HG03060 (cell line): ENCODE data around the gene TCL1B.

Experiments used
- ATAC-seq: cut with Tn5 transposase; IDR thresholded peaks from one replicate; pipeline ENCODE4 v1.9.1; 2021; ENCODE audit warnings: low read depth, moderate number of reproducible peaks; ENCODE audit not compliant: unreplicated experiment

The TCL1B gene, protein sequence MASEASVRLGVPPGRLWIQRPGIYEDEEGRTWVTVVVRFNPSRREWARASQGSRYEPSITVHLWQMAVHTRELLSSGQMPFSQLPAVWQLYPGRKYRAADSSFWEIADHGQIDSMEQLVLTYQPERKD

DNA sequence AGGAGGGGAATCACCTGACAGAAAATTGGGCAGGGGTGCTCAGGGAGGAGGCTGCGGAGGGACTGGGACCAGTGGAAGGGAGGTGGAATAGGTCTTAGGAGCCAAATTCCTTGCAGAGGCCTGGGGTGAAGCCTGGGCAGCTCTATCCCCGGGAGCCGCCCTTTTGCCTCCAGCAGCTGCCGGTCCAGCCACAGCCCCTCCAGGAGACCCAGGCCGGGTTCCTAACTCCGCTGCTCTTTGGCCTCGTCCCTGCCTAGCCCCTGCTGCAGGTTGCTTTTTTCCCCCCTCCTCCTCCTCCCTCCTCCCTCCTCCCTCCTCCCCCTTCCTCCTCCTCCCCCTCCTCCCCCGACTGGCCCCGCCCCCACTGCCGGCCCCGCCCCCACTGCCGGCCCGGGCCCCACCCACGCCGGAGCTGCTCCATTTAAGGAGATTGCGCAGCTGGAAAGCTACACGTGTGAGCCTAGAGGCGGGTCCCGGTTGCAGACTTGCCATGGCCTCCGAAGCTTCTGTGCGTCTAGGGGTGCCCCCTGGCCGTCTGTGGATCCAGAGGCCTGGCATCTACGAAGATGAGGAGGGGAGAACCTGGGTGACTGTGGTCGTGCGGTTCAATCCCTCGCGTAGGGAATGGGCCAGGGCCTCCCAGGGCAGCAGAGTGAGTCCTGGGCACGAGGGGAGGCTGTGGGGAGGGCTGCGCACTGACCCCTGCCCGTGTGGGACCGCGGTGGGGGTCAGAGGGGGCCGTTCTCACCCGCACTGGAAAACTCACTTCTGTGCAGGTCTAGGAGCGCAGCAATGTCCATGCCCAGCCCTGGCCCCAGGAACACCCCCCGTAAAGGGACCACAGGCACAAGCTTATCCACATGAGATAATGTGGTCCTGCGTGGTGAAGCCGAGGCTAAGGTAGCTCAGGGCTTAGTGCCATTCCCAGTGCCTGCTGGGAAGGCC lies at the start of gene TCL1B:
Gene TCL1B (plus strand): TSS at position 449 of the 945 bp plus-strand sequence. CDS start 42 bp downstream, at position 491.
- ATAC-seq, result no peak

DNA sequence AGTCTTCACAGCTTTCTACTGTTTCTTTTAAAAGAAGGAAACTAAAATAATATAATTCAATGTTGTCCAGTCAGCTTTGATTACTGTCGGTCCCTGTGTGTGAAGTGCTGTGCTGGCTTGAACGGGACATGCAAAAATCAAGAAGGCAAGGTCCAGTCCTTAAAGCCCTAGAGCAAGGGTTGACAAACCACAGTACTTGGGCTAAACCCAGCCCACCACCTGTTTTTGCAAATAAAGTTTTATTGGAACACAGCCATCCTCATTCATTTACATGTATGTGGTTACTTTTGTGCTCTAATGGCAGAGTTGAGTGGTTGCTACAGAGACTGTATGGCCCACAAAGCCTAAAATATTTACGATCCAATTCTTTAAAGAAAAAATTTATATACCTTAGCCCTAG lies 41.2 kb upstream of the TCL1B start:
- no peak for ATAC-seq

DNA sequence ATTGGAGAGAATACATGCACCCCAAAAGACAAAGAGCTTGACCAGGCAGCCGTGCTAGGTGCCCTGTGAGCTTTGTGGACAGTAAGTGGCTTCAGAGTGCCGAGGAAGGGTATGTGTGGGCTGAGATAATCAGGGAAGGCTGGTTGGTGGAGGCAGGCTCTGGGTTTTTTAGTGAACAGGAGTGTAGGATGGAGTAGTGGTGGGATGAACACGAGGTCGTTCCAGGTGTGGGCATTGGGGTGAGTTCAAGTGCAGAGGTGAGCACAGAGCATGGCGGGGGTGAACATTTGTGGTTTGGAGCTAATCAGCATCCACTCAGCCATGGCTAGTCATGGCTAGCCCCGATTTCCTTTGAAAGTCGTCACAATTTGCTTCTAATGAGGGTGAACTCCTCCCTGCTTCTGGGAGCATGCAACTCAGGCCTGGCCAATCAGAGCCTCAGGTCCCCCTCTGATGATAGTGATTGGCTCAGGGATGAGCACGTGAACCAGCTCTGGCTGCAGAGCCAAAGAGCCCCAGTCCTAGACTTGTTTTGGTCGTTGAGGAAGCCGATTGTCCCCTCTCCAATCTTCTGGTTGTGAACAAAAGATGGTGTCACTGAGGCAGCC lies 40.7 kb upstream of the TCL1B start:
- ATAC-seq, result no peak

DNA sequence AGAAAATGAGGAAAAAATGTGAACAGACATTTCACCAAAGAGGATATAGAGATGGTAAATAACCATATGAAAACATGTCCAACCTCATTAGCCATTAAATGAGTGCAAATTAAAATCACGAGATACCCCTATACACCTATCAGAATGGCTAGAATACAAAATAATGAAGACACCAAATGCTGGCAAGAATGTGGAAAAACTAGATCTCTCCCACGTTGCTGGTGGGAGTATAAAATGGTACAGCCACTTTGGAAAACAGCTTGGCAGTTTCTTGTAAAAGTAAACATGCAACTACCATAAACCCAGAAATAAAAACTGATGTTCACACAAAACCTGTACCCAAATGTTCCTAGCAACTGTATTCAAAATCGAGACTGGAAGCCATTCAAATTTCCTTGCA lies 38.3 kb upstream of the TCL1B start:
- ATAC-seq, result no peak

DNA sequence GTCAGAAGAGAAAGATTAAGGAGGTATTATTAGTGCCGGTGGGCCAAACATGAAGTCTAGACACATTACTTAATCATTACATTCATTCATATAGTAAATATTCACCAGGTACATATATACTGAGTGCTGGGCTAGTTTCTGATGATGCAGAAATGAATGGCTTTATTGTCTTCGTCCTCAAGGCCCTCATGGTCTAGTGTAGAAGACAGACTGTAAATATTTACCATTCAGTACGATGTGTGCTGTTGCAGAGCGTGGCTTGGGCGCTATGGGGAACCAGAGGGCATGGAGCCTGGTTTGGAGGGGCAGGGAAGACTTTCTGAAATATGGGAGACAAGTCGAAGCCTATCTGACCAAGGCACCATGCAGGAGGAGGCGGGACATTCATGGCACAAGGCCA lies 37.0 kb upstream of the TCL1B start:
- ATAC-seq, result no peak

DNA sequence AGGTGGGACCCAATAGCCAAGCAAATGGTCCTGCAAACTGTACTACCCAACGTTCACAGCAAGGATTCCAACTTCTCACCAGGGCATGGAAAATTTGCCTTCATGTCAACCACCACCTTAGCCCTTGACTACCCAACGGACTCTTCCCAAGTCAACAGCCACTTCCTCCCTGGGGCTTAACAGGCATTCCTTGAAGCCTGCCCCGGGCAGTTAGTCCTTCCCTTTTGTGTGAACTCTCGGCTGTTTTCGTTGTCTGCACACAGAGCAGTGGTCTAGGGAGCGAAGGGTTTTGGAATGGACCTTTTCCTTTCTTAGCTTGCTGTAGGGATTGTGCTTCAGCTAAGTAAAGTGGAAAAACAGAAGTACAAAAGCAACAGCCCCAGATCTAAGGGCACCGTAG lies 35.2 kb upstream of the TCL1B start:
- no peak for ATAC-seq

DNA sequence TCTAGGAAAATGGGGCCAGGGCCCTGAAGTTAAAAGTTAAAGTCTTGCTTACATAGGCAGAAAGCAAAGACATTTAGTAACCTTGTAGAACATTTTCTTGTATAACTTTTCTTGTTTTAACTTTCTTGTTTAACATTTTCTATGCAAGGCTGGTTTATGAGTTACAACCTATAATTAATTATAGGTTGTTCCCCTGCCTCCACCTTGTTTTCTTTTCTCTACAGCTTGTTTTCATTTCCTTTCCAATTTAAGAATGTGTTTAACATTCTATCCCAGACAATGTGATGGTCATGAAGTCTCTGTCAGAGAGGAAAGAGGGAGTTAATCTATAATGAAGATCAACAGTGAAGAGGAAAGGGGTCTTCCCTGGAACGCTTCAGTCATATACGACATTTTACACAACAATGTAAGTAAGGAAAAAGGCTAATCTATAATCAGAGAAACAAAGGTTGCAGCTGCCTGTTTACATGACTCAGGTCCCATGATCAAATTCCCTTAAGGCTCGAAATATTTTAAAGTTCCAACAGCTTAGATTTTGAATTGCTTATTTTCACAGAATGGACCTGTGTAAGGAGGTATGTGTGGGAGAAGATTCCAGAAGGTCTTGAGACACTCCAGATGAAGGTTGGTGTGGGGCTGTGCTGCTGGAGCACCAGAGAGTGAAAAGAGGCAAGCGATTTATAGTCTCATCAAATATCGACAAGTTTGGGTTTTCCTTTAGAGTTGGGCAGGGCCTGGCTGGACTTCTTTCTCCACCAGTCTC lies 34.2 kb upstream of the TCL1B start:
- ATAC-seq, result no peak

DNA sequence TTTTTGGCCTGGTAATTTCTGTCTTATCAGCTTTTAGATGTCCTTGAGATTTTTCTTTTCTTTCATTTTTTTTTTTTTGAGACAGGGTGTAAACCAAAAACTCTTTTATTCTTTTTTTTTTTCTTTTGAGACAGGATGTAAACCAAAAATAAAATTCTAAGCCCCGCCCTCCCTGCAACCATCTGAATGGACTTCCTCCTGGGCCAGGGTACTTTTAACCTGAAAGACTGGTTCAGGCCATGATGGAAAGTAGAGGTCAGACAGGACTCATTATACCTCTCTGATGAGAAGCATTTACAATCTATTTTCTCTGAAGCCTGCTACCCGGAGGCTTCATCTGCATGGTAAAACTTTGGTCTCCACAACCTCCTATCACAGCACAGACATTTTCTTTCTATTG lies 33.5 kb upstream of the TCL1B start:
- ATAC-seq, result no peak

DNA sequence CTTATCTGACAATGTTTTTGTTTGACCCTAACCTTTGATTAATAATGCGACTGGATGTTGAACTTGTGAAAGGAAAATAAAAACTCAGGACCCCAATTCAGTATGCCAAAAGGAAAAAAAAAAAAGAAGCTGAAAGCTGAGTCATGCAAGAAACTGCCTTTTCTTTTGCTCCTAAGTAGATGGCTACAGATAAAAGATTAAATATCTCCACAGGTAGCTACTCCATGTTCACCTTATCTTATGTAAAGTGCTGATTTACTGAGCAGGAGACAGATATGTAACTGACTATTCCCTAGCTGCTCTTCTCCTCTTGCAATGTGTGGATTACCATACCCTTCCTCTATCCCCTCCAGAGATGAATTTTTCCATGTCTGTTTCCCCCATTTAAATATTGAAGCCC lies 30.8 kb upstream of the TCL1B start:
- ATAC-seq, result no peak

DNA sequence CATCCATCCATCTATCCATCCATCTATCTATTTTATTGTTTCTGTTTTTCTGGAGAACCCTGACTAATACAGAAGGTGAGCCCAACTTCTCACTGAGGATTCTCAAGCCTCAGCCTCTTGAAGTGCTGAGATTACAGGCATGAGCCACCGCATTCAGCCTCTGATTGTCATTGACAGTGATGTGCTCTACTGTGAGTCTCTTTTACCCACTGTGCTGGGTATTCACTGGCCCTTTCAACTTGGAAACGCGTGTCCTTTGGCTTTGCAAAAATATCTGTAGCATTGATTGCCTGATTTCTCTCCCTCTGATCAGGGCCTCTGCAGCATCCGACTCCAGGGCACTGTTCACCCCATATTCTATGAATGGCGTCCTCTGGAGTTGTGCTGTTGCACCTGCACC lies 29.6 kb upstream of the TCL1B start:
- no peak for ATAC-seq

DNA sequence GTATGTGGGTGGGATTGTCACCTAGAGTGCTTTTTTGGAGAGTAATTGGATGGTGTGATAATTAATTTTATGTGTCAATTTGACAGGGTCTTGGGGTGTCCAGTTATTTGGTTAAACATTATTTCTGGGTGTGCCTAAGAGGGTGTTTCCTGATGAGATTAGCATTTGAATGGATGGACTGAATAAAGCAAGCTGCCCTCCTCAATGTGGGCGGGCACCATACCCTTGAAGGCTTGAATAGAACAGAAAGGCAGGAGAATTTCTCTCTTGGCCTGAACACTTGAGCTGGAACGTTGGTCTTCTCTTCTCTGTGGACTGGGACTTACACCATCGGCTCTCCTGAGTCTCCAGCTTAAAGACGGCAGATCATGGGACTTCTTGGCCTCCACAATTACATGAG lies 28.8 kb upstream of the TCL1B start:
- no peak for ATAC-seq

DNA sequence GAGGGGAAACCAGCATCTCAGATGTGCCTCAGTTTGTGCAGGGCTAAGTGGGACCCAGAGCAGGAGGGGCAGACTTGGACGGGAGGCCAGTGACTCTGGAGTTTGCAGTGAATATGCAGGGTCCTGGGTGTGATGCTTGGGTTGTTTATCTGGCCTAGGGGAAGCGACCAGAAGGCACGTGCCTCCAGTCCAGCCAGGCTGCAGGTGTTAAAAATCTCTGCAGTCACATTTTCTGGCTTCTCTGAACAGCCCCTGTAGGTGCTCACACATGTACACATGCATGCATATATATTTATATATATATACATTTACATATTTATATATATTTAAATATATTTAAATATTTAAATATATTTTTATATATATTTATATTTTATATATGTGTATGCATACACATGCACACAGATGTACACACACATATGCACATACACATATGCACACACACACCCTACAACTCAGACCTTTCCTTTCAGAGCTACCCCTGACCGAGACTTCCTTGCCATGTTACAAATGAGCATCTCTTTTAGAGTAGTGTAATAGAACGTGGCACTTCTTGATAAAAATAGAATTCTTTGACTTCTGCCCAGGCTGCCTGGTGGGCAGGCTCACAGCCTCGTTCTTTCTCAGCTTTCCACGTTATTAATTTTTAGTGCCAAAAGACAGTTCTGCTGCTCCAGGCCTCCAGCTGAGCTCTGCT lies 26.8 kb upstream of the TCL1B start:
- ATAC-seq, result no peak

DNA sequence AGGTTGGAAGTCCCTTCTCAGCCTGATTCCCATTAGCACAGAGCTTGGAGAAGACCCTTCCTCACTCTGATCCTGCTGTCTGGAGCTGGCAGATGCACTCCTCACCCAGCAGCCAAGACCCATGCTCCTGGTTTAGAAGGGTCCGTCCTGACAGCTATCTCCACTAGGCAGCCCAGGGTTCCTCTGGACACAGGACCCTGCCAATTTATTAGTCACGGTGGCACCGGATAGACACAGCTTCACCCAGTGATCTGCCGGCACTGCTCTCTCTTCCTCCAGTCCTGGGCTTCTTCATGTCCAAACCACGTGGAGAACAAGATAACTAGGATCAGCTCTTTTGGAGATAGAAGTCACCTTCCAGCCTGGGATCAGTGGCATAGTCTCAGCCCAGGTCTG lies 26.2 kb upstream of the TCL1B start:
- ATAC-seq, result no peak

DNA sequence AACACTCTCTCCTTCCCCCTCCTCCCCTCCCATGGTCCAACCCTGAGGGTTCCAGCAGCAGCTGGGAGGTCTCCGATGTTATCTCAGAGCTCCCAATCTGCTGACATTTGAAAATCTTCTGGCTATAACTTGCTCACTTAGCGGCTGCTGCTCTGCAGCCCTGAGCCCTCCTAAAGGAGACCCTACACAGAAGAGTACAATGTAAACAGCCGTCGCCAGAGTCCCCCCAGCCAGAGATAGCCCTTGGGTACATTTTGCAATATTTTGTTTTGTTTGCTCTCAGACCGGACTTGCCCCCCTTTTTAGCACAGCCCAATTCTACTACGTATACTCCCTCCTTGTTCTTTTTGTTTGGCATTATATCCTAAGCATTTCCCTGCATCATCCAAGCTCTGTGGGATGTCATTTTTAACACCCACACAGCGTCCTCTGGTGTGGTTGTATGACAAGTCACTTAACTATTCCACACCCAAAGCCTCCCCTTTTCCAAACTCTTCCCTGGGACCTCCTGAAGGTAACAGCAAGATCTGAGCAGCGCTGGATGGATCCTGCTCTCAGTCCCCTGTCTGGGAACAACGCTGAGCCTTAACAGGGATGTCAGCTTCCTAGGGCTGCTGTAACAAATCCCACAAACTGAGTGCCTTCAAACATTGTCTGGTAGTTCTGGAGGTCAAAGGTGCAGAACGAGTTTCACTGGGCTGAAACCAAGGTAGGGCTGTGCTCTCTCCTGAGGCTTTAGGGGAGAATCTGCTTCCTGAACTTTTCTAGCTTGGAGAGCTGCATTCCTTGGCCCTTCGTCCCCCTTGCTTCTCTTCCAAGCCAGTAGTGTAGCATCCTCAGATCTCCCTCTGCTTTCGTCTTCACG lies 25.3 kb upstream of the TCL1B start:
- no peak for ATAC-seq

DNA sequence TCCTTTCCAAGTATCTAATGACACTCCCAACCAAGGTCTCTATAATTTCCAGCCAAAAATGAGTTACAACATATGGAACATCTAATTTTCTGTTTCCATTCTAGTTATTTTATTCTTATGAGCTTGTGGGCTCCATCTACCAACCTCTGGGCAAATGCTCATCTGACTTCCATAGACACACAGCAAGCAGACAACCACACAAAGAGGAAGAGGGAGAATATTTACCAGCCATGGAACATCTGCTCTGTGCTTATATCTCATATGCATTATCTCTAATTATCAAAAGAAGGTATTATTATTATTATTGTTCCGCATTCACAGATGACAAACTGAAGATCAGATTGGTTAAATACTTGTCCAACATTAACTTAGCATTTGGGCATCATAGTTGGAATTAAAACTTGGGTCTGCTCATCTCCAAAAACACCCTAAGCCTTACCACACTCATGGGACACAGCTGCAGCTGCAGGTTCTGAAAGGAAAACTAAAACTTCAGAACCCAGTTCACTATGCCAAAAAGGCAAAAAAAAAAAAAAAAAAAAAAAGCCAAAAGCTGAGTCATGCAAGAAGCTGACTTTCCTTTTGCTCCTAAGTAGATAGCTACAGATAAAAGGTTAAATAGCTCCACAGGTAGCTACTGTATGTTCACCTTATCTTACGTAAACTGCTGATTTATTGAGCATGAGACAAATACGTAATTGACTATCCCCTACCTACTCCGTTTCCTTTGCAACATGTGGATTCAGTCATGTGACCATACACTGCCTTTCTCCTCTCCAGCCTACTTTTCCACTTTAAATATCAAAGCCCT lies 23.6 kb upstream of the TCL1B start:
- ATAC-seq, result peak; percentile 26

DNA sequence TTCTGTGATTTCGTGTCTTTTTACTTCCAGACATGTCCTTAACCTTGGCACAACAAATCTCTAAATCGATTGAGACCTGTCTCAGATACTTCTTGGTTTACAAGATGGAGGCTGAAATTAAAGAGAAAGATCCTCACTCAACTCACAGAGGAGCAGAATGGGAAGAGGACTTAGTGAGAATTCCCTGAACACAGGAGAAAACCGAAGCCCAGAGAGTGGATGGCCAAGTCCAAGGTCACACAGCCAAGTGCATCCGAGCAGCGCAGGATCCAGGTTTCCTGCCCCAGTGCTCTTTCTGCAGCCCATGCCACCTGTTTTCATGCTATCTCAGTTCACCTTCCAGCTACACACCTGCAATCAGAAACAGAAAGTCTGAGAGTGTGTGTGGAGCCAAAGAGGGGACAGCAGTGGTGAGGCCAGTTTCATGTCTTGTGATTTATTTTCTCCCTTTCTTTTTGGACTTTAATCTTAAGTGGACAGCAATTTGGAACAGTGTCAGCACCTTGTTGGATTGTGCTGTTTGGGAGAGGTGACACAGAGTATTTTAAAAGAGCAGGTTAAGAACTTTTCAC lies 22.9 kb upstream of the TCL1B start:
- no peak for ATAC-seq

DNA sequence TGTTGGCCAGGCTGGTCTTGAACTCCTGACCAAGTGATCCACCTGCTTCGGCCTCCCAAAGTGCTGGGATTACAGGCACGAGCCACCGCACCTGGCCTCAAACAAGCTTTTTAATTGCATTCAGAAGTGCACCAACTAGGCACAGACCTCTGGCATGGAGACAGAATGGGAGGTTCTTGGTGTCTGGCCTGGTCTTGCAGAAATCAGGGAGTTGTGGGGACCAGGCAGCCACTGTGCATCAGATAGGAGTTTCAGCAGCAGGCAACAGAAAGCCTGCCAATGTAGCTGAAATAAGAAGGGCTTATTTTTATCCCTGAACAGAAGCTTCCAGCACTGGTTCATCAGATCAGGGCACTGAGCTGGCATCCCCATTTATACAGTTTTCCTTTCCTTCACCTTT lies 22.2 kb upstream of the TCL1B start:
- no peak for ATAC-seq

DNA sequence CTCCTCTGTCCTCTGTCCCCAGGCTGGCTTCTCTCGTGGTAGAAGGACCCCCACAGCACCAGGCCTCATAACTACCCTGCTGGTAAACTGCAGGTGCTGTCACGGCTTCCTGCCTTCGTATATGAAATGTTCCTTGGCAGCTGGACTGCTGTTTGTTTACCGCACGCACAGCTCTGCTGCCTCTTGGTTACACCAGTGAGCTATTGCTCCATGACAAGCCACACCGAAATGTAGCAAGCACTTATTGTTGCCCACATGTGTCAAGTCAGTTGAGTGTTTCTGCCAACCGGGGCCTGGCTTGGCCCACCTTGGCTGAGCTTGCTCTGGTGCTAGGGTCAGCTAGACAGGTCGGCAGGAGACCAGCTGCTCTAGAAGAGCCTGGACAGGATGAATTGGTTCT lies 21.7 kb upstream of the TCL1B start:
- ATAC-seq, result no peak
